ENCODE measurements around the gene GABARAP. TPM values are rescaled to one million over a fixed set of nuclear protein-coding genes. Genes with fewer than 3 reads are reported as not detected.

The GABARAP gene
- polyA plus RNA-seq, 1 donor from 2014 or later = 384 TPM

- no peaks in the 10 kb centered on the region for H3F3A ChIP-seq (ENCODE audit: insufficient read depth, low read length, poor library complexity, severe bottlenecking)
- no peaks in the 10 kb centered on the region for H3K9me3 ChIP-seq (ENCODE audit: low read length)
- H3K4me3 ChIP-seq (ENCODE audit: low read length) = no peak overlapping the region
- H3K27ac ChIP-seq (ENCODE audit: low read length) = no peak overlapping the region
- no peak overlapping the region for H2AFZ ChIP-seq (ENCODE audit: low read depth, low read length)
- peaks cover 19% of the 10 kb centered on the region for H3K79me2 ChIP-seq (replicated peaks; ENCODE audit: insufficient read depth, low read length)
- H4K20me1 ChIP-seq (ENCODE audit: insufficient read depth) = no peaks in the 10 kb centered on the region
- H3K36me3 ChIP-seq (ENCODE audit: insufficient read depth, low read length) = no peaks in the 10 kb centered on the region
- no peak overlapping the region for H3K4me2 ChIP-seq (ENCODE audit: low read length)
- TF ChIP-seq RAD21 (conservative IDR thresholded peaks at IDR 0.05) = no peak
- no peak for TF ChIP-seq SMC3 (conservative IDR thresholded peaks at IDR 0.05; ENCODE audit: poor library complexity)
- TF ChIP-seq TAF1 (IDR thresholded peaks at IDR 0.05; ENCODE audit: low read depth) = no peak
- no peak for TF ChIP-seq POLR2AphosphoS5 (IDR thresholded peaks at IDR 0.05)
- no peak for TF ChIP-seq REST (IDR thresholded peaks at IDR 0.05; ENCODE audit: borderline replicate concordance)
- TF ChIP-seq EZH2 (IDR thresholded peaks at IDR 0.05; ENCODE audit: borderline replicate concordance, insufficient read depth, low read length, poor library complexity, severe bottlenecking) = no peak
- no peak for TF ChIP-seq EP300 (conservative IDR thresholded peaks at IDR 0.05; ENCODE audit: poor library complexity, severe bottlenecking)
- TF ChIP-seq MXI1 (conservative IDR thresholded peaks at IDR 0.05; ENCODE audit: poor library complexity, severe bottlenecking) = no peak
- no peak for TF ChIP-seq CTCF (IDR thresholded peaks at IDR 0.05; ENCODE audit: poor library complexity, severe bottlenecking)
- H3K27me3 ChIP-seq (ENCODE audit: insufficient read depth, low read depth, low read length) = no peaks in the 10 kb centered on the region
- H3K9ac ChIP-seq (ENCODE audit: low read length) = no peak overlapping the region
- H3K9me2 ChIP-seq (ENCODE audit: insufficient read depth, low read length) = no peaks in the 10 kb centered on the region
Measured at GRCh38 chr17:7222093-7222971, 19.9 kb downstream of the GABARAP start.

DNA sequence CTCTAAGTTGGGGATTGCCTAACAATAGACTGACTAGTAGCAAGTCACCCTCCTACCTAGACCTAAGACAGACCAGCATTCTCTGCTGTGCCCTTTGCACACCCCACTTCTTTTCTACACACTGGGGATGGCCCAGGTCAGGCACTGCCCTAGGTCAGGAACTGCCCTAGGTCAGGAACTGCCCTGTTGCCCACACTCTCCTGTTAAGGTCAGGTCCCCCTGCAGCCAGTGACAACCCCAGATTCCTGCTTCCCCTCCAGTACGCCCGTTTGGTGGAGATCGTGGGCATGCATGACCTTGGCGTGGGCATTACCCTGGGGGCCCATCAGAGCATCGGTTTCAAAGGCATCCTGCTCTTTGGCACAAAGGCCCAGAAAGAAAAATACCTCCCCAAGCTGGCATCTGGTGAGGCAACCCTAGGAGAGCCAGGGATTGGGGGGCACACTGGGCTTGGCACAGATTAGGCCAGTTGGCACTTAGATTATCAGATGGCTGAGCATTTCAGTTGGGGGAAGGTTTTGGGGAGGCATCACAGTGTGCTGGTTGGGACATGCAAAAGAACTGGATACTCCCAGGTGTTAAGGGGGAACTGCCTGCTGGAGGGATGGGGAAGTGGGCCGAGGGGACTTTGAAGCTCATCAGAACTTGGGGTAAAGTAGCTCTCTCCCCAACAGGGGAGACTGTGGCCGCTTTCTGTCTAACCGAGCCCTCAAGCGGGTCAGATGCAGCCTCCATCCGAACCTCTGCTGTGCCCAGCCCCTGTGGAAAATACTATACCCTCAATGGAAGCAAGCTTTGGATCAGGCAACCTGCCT lies 20.8 kb downstream of the GABARAP start:
- Histone ChIP-seq H3F3A (ENCODE audit: insufficient read depth, low read length, poor library complexity, severe bottlenecking) (no peaks in the 10 kb centered on the region), H3K36me3 (ENCODE audit: insufficient read depth, low read length) (no peaks in the 10 kb centered on the region), H3K27ac (ENCODE audit: low read length) (no peak overlapping the region), H3K9me2 (ENCODE audit: insufficient read depth, low read length) (no peaks in the 10 kb centered on the region), H3K9me3 (ENCODE audit: low read length) (no peaks in the 10 kb centered on the region), H3K79me2 (replicated peaks; ENCODE audit: insufficient read depth, low read length) (peaks cover 25% of the 10 kb centered on the region), H2AFZ (ENCODE audit: low read depth, low read length) (no peak overlapping the region), H3K27me3 (ENCODE audit: insufficient read depth, low read depth, low read length) (no peaks in the 10 kb centered on the region), H4K20me1 (ENCODE audit: insufficient read depth) (no peaks in the 10 kb centered on the region), H3K9ac (ENCODE audit: low read length) (no peak overlapping the region), H3K4me3 (ENCODE audit: low read length) (peak overlapping the region; percentile 99), H3K4me2 (ENCODE audit: low read length) (no peak overlapping the region)
- peak; percentile 6 for TF ChIP-seq POLR2AphosphoS5 (IDR thresholded peaks at IDR 0.05)
- no peak for TF ChIP-seq SMC3 (conservative IDR thresholded peaks at IDR 0.05; ENCODE audit: poor library complexity)
